ENCODE measurements around the gene RSAD1. TPM values are rescaled to one million over a fixed set of nuclear protein-coding genes. Genes with fewer than 3 reads are reported as not detected.
A peak's percentile ranks its signal among the peaks of the same experiment; 100 is the strongest.

The RSAD1 gene
- polyA plus RNA-seq, 3 donors = 20.6 to 40.0 (median 21.2) TPM

DNA sequence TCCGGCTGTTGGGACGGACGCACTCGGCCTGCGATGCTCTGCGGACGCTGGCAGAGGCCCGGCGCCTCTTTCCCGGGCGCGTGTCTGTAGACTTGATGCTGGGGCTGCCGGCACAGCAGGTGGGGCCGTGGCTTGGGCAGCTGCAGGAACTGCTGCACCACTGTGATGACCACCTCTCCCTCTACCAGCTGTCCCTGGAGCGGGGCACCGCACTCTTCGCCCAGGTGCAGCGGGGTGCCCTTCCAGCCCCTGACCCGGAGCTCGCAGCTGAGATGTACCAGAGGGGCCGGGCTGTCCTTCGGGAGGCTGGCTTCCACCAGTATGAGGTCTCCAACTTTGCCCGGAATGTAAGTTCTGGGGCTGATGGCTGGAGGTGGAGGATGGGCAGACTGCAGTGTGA is 3.5 kb downstream of the RSAD1 start:
- WGBS (ENCODE audit: insufficient coverage) = 96% methylated on average over 20 of the region's 23 CpGs
- Histone ChIP-seq H3K79me2 (ENCODE audit: insufficient read depth, low read length) (peaks cover 10% of the 10 kb centered on the region), H2AFZ (ENCODE audit: insufficient read depth, low read depth, low read length, poor library complexity, severe bottlenecking) (no peak overlapping the region), H3K9me3 (replicated peaks in 1 of 2; ENCODE audit: control insufficient read depth in 1 of 2, insufficient read depth in 1 of 2, low read length in 2 of 2) (no peaks in the 10 kb centered on the region), H3K4me2 (replicated peaks; ENCODE audit: extremely low read depth, low read length, poor library complexity, severe bottlenecking) (no peak overlapping the region), H4K20me1 (ENCODE audit: insufficient read depth, low read length) (peaks cover 21% of the 10 kb centered on the region), H3K4me1 (ENCODE audit: control insufficient read depth in 1 of 2, insufficient read depth in 2 of 2, low read length in 2 of 2) (peaks cover 33 to 48% of the 10 kb centered on the region in 2 donors), H3K27me3 (ENCODE audit: control insufficient read depth in 2 of 2, insufficient read depth in 2 of 2, low read length in 2 of 2) (no peaks in the 10 kb centered on the region), H3K27ac (ENCODE audit: low read depth in 1 of 2, low read length in 2 of 2) (no peak overlapping the region), H3K36me3 (replicated peaks in 1 of 2; ENCODE audit: control insufficient read depth in 1 of 2, insufficient read depth in 2 of 2, low read length in 2 of 2) (peaks cover 30 to 37% of the 10 kb centered on the region in 2 donors), H3K4me3 (replicated peaks in 1 of 3; ENCODE audit: low read depth in 2 of 3, low read length in 3 of 3) (no peak overlapping the region), H3K9ac (ENCODE audit: insufficient read depth, low read length, poor library complexity, severe bottlenecking) (no peak overlapping the region)
- peak overlapping the region in 4 of 7 donors; percentile 20 to 77 (median 64) for H3K27ac Mint-ChIP-seq
- peaks cover 33% of the 10 kb centered on the region for H3K4me1 Mint-ChIP-seq
- TF ChIP-seq, protein P1, sequence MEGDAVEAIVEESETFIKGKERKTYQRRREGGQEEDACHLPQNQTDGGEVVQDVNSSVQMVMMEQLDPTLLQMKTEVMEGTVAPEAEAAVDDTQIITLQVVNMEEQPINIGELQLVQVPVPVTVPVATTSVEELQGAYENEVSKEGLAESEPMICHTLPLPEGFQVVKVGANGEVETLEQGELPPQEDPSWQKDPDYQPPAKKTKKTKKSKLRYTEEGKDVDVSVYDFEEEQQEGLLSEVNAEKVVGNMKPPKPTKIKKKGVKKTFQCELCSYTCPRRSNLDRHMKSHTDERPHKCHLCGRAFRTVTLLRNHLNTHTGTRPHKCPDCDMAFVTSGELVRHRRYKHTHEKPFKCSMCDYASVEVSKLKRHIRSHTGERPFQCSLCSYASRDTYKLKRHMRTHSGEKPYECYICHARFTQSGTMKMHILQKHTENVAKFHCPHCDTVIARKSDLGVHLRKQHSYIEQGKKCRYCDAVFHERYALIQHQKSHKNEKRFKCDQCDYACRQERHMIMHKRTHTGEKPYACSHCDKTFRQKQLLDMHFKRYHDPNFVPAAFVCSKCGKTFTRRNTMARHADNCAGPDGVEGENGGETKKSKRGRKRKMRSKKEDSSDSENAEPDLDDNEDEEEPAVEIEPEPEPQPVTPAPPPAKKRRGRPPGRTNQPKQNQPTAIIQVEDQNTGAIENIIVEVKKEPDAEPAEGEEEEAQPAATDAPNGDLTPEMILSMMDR (IDR thresholded peaks at IDR 0.05) = no peak
- no peak overlapping the region for H3K4me3 Mint-ChIP-seq
- intact Hi-C loops (cut with micrococcal nuclease) = loop anchor here (5.0 to 10.0 kb wide), 4 partner anchors 60 to 200 kb away; partner anchors contain the start of gene SPATA20 (in 1 of the 2)
- DNase-seq = no peak
- H3K36me3 Mint-ChIP-seq = peaks cover 30 to 43% of the 10 kb centered on the region in 2 donors
- H3K27me3 Mint-ChIP-seq (ENCODE audit: low read depth in 3 of 3) = peaks cover 0 to 5% (median 0%) of the 10 kb centered on the region in 3 donors
- peaks cover 0 to 5% (median 0%) of the 10 kb centered on the region in 7 donors for H3K9me3 Mint-ChIP-seq

DNA sequence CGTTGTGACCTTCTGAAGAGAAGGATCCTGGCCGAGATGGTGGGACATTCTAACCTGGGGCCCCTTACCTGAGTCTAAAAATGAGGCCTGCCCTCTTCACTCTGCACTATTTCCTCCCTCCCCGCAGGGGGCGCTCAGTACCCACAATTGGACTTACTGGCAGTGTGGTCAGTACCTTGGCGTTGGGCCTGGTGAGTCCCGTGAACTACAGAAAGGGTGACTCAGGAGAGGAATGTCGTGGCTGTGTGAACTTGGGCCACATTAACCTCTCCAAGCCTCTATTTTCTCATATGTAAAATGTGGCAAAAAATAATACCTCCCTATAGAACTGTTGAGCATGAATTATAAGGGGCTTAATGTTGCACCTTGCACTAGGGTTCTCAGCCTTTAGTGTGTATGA is 3.9 kb downstream of the RSAD1 start:
- Histone ChIP-seq H3K36me3 (replicated peaks in 1 of 2; ENCODE audit: control insufficient read depth in 1 of 2, insufficient read depth in 2 of 2, low read length in 2 of 2) (peaks cover 30 to 38% of the 10 kb centered on the region in 2 donors), H3K4me1 (ENCODE audit: control insufficient read depth in 1 of 2, insufficient read depth in 2 of 2, low read length in 2 of 2) (peaks cover 33 to 48% of the 10 kb centered on the region in 2 donors), H3K9ac (ENCODE audit: insufficient read depth, low read length, poor library complexity, severe bottlenecking) (no peak overlapping the region), H3K4me3 (replicated peaks in 1 of 3; ENCODE audit: low read depth in 2 of 3, low read length in 3 of 3) (no peak overlapping the region), H3K27ac (ENCODE audit: low read depth in 1 of 2, low read length in 2 of 2) (no peak overlapping the region), H4K20me1 (ENCODE audit: insufficient read depth, low read length) (peaks cover 21% of the 10 kb centered on the region), H2AFZ (ENCODE audit: insufficient read depth, low read depth, low read length, poor library complexity, severe bottlenecking) (no peak overlapping the region), H3K4me2 (replicated peaks; ENCODE audit: extremely low read depth, low read length, poor library complexity, severe bottlenecking) (no peak overlapping the region), H3K9me3 (replicated peaks in 1 of 2; ENCODE audit: control insufficient read depth in 1 of 2, insufficient read depth in 1 of 2, low read length in 2 of 2) (no peaks in the 10 kb centered on the region), H3K27me3 (ENCODE audit: control insufficient read depth in 2 of 2, insufficient read depth in 2 of 2, low read length in 2 of 2) (no peaks in the 10 kb centered on the region), H3K79me2 (ENCODE audit: insufficient read depth, low read length) (peaks cover 10% of the 10 kb centered on the region)
- intact Hi-C loops (cut with micrococcal nuclease) = loop anchor here (5.0 to 10.0 kb wide), 4 partner anchors 60 to 200 kb away; partner anchors contain the start of gene SPATA20 (in 1 of the 2)
- WGBS (ENCODE audit: insufficient coverage) = no CpG with 5 or more reads among the region's 7 CpGs
- Mint-ChIP-seq H3K4me3 (no peak overlapping the region), H3K9me3 (peaks cover 0 to 5% (median 0%) of the 10 kb centered on the region in 7 donors), H3K27me3 (ENCODE audit: low read depth in 3 of 3) (peaks cover 0 to 2% (median 0%) of the 10 kb centered on the region in 3 donors), H3K4me1 (peaks cover 33% of the 10 kb centered on the region), H3K27ac (peak overlapping the region in 5 of 7 donors; percentile 38 to 83 (median 69)), H3K36me3 (peaks cover 32 to 45% of the 10 kb centered on the region in 2 donors)
- TF ChIP-seq, protein P1 (IDR thresholded peaks at IDR 0.05) = peak; percentile 94
- DNase-seq = peak; percentile 82 to 92 (median 85)

Data from CD14-positive monocyte (primary cell).